Liver (tissue), 9 donors: ENCODE results near the gene NR6A1. TPM values are rescaled to one million over a fixed set of nuclear protein-coding genes. Genes with fewer than 3 reads are reported as not detected.

ENCODE experiments used
- DNase-seq: peaks from one replicate; pipeline ENCODE4 v3.0.0-alpha.2; 2017; ENCODE audit warnings: low spot score
- H3K27ac ChIP-seq, 2 donors: one replicate each; pipeline ENCODE4 v1.7.0; 2013; ENCODE audit warnings: inconsistent platforms in 2 of 2, low read length in 2 of 2, control low read depth in 1 of 2, low read depth in 1 of 2, mild to moderate bottlenecking in 1 of 2
- H3K27me3 ChIP-seq, 4 donors: one replicate each; pipeline versions ENCODE4 v1.6.1 to v1.7.0; 2013; ENCODE audit warnings: low read length in 3 of 4, inconsistent platforms in 1 of 4, mild to moderate bottlenecking in 1 of 4, moderate library complexity in 1 of 4; ENCODE audit not compliant: control insufficient read depth in 4 of 4, insufficient read depth in 4 of 4
- H3K36me3 ChIP-seq, 4 donors: one replicate each; pipeline versions ENCODE4 v1.6.1 to v1.7.0; 2013; ENCODE audit warnings: low read length in 3 of 4, mild to moderate bottlenecking in 3 of 4, low read depth in 1 of 4, moderate library complexity in 1 of 4; ENCODE audit not compliant: control insufficient read depth in 4 of 4, insufficient read depth in 3 of 4
- H3K4me1 ChIP-seq, 4 donors: one replicate each; pipeline versions ENCODE4 v1.6.1 to v1.7.0; 2013; ENCODE audit warnings: low read length in 3 of 4, mild to moderate bottlenecking in 3 of 4, moderate library complexity in 1 of 4; ENCODE audit not compliant: control insufficient read depth in 4 of 4, insufficient read depth in 4 of 4
- H3K4me3 ChIP-seq, 3 donors: one replicate each; pipeline versions ENCODE4 v1.6.1 to v1.7.0; 2013; ENCODE audit warnings: low read length in 3 of 3, control low read depth in 1 of 3, low read depth in 1 of 3, mild to moderate bottlenecking in 1 of 3
- H3K9ac ChIP-seq, 2 donors: one replicate each; pipeline ENCODE4 v1.7.0; 2013; ENCODE audit warnings: low read length in 2 of 2, mild to moderate bottlenecking in 2 of 2, moderate library complexity in 2 of 2, control low read depth in 1 of 2, low read depth in 1 of 2
- H3K9me3 ChIP-seq, 4 donors: one replicate each; pipeline versions ENCODE4 v1.6.1 to v1.7.0; 2013; ENCODE audit warnings: low read length in 3 of 4; ENCODE audit not compliant: control insufficient read depth in 4 of 4
- EGR1 ChIP-seq, 2 donors: IDR thresholded peaks; 2 replicates each; pipeline ENCODE4 v1.6.1; 2016 to 2018; ENCODE audit warnings: antibody characterized with exemption in 2 of 2, low read depth in 2 of 2
- FOXA1 ChIP-seq: IDR thresholded peaks from 2 replicates; pipeline ENCODE4 v1.6.1; 2016; ENCODE audit warnings: antibody characterized with exemption
- FOXA2 ChIP-seq: IDR thresholded peaks from 2 replicates; pipeline ENCODE4 v1.6.1; 2016; ENCODE audit warnings: antibody characterized with exemption
- GABPA ChIP-seq, 2 donors: IDR thresholded peaks in 1 of 2; conservative IDR thresholded peaks in 1 of 2; 2 replicates each; pipeline ENCODE4 v1.6.1; 2016; ENCODE audit warnings: antibody characterized with exemption in 2 of 2, mild to moderate bottlenecking in 1 of 2, moderate library complexity in 1 of 2
- HNF4A ChIP-seq, 2 donors: conservative IDR thresholded peaks; 2 replicates each; pipeline ENCODE4 v1.6.1; 2016; ENCODE audit warnings: antibody characterized with exemption in 2 of 2, mild to moderate bottlenecking in 2 of 2
- HNF4G ChIP-seq: IDR thresholded peaks from 2 replicates; pipeline ENCODE4 v1.6.1; 2016; ENCODE audit warnings: antibody characterized with exemption
- JUND ChIP-seq, 2 donors: IDR thresholded peaks; 2 replicates each; pipeline ENCODE4 v1.6.1; 2016; ENCODE audit warnings: antibody characterized with exemption in 2 of 2
- NR2F2 ChIP-seq: IDR thresholded peaks from 2 replicates; pipeline ENCODE4 v1.6.1; 2016; ENCODE audit warnings: antibody characterized with exemption
- RAD21 ChIP-seq, 2 donors: IDR thresholded peaks; 2 replicates each; pipeline ENCODE4 v1.6.1; 2016; ENCODE audit warnings: antibody characterized with exemption in 2 of 2, mild to moderate bottlenecking in 2 of 2
- RXRA ChIP-seq, 2 donors: IDR thresholded peaks; 2 replicates each; pipeline ENCODE4 v1.6.1; 2017 to 2018; ENCODE audit warnings: antibody characterized with exemption in 2 of 2, mild to moderate bottlenecking in 1 of 2
- SP1 ChIP-seq: IDR thresholded peaks from 2 replicates; pipeline ENCODE4 v1.6.1; 2018; ENCODE audit warnings: antibody characterized with exemption, mild to moderate bottlenecking
- TAF1 ChIP-seq: conservative IDR thresholded peaks from 2 replicates; pipeline ENCODE4 v1.6.1; 2016; ENCODE audit warnings: antibody characterized with exemption, mild to moderate bottlenecking
- YY1 ChIP-seq: IDR thresholded peaks from 2 replicates; pipeline ENCODE4 v1.6.1; 2016; ENCODE audit warnings: antibody characterized with exemption, mild to moderate bottlenecking
- WGBS: extraction: QIAGEN DNeasy Blood & Tissue Kit; methylation state at CpG from one replicate; pipeline ENCODE4 v1.1.7; 2013; 5-methylcytosine and 5-hydroxymethylcytosine counted together
- polyA plus RNA-seq, 2 donors: library from polyadenylated mRNA; stranded (reverse) in 1 of 2; unstranded in 1 of 2; fragments of 200-250 nt in 1 of 2; fragments of >200 nt in 1 of 2; fragmentation: Nextera tagmentation in 1 of 2; extraction: Ambion mirVana in 1 of 2; gene quantifications; one replicate each; pipeline versions ENCODE4 v1.2.1 to v1.2.3, GENCODE V29; 2013 to 2015
- total RNA-seq, 2 donors: library from RNA; depleted of rRNA; stranded (reverse); fragments of >200 nt; gene quantifications; one replicate each; pipeline ENCODE4 v1.2.3, GENCODE V29; 2014
- TF ChIP-seq, protein P1 (sequence below): IDR thresholded peaks from 2 replicates; pipeline ENCODE4 v1.6.1; 2016; ENCODE audit warnings: antibody characterized with exemption, mild to moderate bottlenecking
- TF ChIP-seq, protein P2 (sequence below): IDR thresholded peaks from 2 replicates; pipeline ENCODE4 v1.6.1; 2016; ENCODE audit warnings: antibody characterized with exemption
- TF ChIP-seq, protein P3 (sequence below): IDR thresholded peaks from 2 replicates; pipeline ENCODE4 v1.6.1; 2016; ENCODE audit warnings: antibody characterized with exemption
- TF ChIP-seq, protein P4 (sequence below): IDR thresholded peaks from 2 replicates; pipeline ENCODE4 v1.6.1; 2016; ENCODE audit warnings: antibody characterized with exemption
- TF ChIP-seq, protein P5 (sequence below): fragments of 150-350 bp; IDR thresholded peaks from 2 replicates; pipeline ENCODE4 v1.5.1; 2017; ENCODE audit warnings: improper control_type of control experiment, low read depth, low read length; ENCODE audit not compliant: missing input control
- donor health status: healthy.
- donor health status: healthy.
- donor health status: healthy.
- donor health status: healthy.
- donor health status: healthy.

The NR6A1 gene
- total and polyA plus RNA-seq, 4 donors = 0.72 to 6.1 (median 2.1) TPM

DNA sequence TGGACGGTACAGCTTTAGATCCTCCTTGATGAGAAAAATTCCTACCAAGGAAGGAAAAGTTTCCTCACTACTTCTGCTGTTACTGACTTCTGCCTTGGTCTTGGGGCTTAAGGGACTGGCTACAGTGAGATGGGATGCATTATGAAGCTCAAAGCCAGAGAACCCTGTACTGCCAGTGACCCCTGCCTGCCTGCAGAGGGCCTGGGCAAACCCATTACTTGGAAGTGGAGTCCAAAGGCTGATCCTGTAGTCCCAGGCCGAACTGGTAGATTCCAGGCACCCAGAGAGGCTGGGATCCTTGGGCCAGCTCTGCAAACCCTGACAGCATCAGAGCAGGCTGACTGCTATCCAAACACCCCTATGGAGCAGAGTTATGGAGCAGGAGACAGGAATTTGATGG lies 238.2 kb downstream of the NR6A1 start:
- Histone ChIP-seq H3K4me3 (no peak overlapping the region), H3K4me1 (no peaks in the 10 kb centered on the region), H3K27ac (no peak overlapping the region), H3K9ac (no peak overlapping the region), H3K9me3 (no peaks in the 10 kb centered on the region), H3K36me3 (peaks cover 0 to 12% (median 5%) of the 10 kb centered on the region in 4 donors), H3K27me3 (no peaks in the 10 kb centered on the region)
- 94% methylated on average over 2 of the region's 2 CpGs for WGBS
- DNase-seq = no peak
- TF ChIP-seq SP1 (no peak), HNF4G (no peak), TAF1 (no peak), FOXA2 (no peak), RAD21 (IDR thresholded peaks at IDR 0.05) (no peak), HNF4A (conservative IDR thresholded peaks at IDR 0.05) (no peak), GABPA (IDR thresholded peaks at IDR 0.05 in 1 of 2, conservative IDR thresholded peaks at IDR 0.05 in 1 of 2) (no peak), JUND (IDR thresholded peaks at IDR 0.05) (no peak), NR2F2 (no peak), YY1 (no peak), RXRA (IDR thresholded peaks at IDR 0.05) (no peak), FOXA1 (no peak), EGR1 (IDR thresholded peaks at IDR 0.05; ENCODE audit: low read depth in 2 of 2) (no peak)
- TF ChIP-seq, protein P1, sequence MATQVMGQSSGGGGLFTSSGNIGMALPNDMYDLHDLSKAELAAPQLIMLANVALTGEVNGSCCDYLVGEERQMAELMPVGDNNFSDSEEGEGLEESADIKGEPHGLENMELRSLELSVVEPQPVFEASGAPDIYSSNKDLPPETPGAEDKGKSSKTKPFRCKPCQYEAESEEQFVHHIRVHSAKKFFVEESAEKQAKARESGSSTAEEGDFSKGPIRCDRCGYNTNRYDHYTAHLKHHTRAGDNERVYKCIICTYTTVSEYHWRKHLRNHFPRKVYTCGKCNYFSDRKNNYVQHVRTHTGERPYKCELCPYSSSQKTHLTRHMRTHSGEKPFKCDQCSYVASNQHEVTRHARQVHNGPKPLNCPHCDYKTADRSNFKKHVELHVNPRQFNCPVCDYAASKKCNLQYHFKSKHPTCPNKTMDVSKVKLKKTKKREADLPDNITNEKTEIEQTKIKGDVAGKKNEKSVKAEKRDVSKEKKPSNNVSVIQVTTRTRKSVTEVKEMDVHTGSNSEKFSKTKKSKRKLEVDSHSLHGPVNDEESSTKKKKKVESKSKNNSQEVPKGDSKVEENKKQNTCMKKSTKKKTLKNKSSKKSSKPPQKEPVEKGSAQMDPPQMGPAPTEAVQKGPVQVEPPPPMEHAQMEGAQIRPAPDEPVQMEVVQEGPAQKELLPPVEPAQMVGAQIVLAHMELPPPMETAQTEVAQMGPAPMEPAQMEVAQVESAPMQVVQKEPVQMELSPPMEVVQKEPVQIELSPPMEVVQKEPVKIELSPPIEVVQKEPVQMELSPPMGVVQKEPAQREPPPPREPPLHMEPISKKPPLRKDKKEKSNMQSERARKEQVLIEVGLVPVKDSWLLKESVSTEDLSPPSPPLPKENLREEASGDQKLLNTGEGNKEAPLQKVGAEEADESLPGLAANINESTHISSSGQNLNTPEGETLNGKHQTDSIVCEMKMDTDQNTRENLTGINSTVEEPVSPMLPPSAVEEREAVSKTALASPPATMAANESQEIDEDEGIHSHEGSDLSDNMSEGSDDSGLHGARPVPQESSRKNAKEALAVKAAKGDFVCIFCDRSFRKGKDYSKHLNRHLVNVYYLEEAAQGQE = no peak
- TF ChIP-seq, protein P2, sequence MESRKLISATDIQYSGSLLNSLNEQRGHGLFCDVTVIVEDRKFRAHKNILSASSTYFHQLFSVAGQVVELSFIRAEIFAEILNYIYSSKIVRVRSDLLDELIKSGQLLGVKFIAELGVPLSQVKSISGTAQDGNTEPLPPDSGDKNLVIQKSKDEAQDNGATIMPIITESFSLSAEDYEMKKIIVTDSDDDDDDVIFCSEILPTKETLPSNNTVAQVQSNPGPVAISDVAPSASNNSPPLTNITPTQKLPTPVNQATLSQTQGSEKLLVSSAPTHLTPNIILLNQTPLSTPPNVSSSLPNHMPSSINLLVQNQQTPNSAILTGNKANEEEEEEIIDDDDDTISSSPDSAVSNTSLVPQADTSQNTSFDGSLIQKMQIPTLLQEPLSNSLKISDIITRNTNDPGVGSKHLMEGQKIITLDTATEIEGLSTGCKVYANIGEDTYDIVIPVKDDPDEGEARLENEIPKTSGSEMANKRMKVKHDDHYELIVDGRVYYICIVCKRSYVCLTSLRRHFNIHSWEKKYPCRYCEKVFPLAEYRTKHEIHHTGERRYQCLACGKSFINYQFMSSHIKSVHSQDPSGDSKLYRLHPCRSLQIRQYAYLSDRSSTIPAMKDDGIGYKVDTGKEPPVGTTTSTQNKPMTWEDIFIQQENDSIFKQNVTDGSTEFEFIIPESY = no peak
- TF ChIP-seq, protein P3, sequence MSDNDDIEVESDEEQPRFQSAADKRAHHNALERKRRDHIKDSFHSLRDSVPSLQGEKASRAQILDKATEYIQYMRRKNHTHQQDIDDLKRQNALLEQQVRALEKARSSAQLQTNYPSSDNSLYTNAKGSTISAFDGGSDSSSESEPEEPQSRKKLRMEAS = no peak
- TF ChIP-seq, protein P4, sequence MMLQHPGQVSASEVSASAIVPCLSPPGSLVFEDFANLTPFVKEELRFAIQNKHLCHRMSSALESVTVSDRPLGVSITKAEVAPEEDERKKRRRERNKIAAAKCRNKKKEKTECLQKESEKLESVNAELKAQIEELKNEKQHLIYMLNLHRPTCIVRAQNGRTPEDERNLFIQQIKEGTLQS = no peak

DNA sequence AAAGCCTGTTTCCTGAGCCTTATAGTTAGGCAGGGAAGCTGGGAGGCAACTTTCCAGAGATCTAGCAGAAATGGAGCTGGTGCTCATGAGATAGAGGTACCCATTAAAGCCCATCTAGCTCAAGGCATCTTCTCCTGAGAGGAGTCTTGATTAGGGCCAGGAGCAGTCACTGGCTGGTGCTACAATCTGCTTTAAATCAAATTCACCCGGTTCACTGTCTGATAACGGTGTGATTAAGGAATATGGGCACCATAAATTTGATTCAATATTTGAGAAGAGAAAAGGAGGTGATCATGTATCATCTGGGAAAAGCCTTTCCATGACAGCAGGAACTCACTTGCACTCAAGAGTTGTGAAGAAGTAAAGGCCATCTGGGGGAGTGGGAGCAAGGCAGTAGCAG lies 240.0 kb downstream of the NR6A1 start:
- H3K36me3 ChIP-seq = peaks cover 4 to 8% (median 5%) of the 10 kb centered on the region in 4 donors
- no peak for TF ChIP-seq TAF1
- TF ChIP-seq FOXA2 = no peak
- TF ChIP-seq HNF4A (conservative IDR thresholded peaks at IDR 0.05) = no peak
- no peak for TF ChIP-seq RXRA (IDR thresholded peaks at IDR 0.05)
- TF ChIP-seq, protein P5, sequence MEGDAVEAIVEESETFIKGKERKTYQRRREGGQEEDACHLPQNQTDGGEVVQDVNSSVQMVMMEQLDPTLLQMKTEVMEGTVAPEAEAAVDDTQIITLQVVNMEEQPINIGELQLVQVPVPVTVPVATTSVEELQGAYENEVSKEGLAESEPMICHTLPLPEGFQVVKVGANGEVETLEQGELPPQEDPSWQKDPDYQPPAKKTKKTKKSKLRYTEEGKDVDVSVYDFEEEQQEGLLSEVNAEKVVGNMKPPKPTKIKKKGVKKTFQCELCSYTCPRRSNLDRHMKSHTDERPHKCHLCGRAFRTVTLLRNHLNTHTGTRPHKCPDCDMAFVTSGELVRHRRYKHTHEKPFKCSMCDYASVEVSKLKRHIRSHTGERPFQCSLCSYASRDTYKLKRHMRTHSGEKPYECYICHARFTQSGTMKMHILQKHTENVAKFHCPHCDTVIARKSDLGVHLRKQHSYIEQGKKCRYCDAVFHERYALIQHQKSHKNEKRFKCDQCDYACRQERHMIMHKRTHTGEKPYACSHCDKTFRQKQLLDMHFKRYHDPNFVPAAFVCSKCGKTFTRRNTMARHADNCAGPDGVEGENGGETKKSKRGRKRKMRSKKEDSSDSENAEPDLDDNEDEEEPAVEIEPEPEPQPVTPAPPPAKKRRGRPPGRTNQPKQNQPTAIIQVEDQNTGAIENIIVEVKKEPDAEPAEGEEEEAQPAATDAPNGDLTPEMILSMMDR = no peak
- TF ChIP-seq GABPA (IDR thresholded peaks at IDR 0.05 in 1 of 2, conservative IDR thresholded peaks at IDR 0.05 in 1 of 2) = no peak
- no peak for TF ChIP-seq RAD21 (IDR thresholded peaks at IDR 0.05)
- TF ChIP-seq HNF4G = no peak
- TF ChIP-seq NR2F2 = no peak
- TF ChIP-seq, protein P2 = no peak
- TF ChIP-seq SP1 = no peak
- TF ChIP-seq YY1 = no peak
- TF ChIP-seq FOXA1 = no peak
- TF ChIP-seq, protein P3 = no peak
- no peaks in the 10 kb centered on the region for H3K9me3 ChIP-seq
- H3K9ac ChIP-seq = no peak overlapping the region
- 94% methylated on average over 2 of the region's 2 CpGs for WGBS
- H3K4me1 ChIP-seq = no peaks in the 10 kb centered on the region
- H3K27ac ChIP-seq = no peak overlapping the region
- no peak overlapping the region for H3K4me3 ChIP-seq
- DNase-seq = no peak
- H3K27me3 ChIP-seq = no peaks in the 10 kb centered on the region
